ENCODE results near the gene APOBEC3G.
"Not testable (repeated sequence)": the region's sequence is repeated elsewhere in the genome, so short reads cannot be mapped to it uniquely, and the experiment has no call there.

The APOBEC3G gene

GRCh38 chr22:39077026-39077840 lies at the start of gene APOBEC3G:
TSS of gene APOBEC3G (plus strand) at chr22:39077275. CDS start at chr22:39077362, 87 bp downstream.
- not testable (repeated sequence) for DNase-seq

GRCh38 chr22:39027717-39028116 lies 49.4 kb upstream of the APOBEC3G start:
- no peak for DNase-seq

GRCh38 chr22:39028281-39028680 lies 48.8 kb upstream of the APOBEC3G start:
- no peak for DNase-seq

GRCh38 chr22:39029227-39029626 lies 47.8 kb upstream of the APOBEC3G start:
- no peak for DNase-seq

GRCh38 chr22:39030705-39031104 lies 46.4 kb upstream of the APOBEC3G start:
- DNase-seq = no peak

- DNase-seq = not testable (repeated sequence)
These were observed 45.4 kb upstream of the APOBEC3G start for GRCh38 chr22:39031434-39032295.

DNA sequence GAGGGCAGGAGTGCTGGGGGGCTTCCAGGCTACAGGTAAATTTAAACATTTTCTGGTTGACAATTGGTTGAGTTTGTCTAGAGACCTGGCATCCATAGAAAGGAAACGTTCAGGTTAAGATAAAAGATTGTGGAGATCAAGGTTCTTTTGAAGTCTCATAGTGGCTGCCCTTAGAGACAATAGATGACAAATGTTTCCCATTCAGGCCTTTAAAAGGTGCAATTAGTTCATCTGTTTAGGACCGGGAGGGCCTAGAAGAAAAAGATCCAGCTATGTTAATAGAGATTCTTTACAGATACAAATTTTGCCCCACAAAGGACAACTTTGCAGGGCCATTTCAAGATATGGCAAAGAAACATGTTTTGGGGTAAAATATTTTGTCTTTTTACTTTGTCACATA lies 40.0 kb upstream of the APOBEC3G start:
- DNase-seq = not testable (repeated sequence)

- no peak for DNase-seq
These were observed 37.6 kb upstream of the APOBEC3G start for GRCh38 chr22:39039306-39040126.

GRCh38 chr22:39040155-39040537 lies 36.9 kb upstream of the APOBEC3G start:
- DNase-seq = not testable (repeated sequence)

DNA sequence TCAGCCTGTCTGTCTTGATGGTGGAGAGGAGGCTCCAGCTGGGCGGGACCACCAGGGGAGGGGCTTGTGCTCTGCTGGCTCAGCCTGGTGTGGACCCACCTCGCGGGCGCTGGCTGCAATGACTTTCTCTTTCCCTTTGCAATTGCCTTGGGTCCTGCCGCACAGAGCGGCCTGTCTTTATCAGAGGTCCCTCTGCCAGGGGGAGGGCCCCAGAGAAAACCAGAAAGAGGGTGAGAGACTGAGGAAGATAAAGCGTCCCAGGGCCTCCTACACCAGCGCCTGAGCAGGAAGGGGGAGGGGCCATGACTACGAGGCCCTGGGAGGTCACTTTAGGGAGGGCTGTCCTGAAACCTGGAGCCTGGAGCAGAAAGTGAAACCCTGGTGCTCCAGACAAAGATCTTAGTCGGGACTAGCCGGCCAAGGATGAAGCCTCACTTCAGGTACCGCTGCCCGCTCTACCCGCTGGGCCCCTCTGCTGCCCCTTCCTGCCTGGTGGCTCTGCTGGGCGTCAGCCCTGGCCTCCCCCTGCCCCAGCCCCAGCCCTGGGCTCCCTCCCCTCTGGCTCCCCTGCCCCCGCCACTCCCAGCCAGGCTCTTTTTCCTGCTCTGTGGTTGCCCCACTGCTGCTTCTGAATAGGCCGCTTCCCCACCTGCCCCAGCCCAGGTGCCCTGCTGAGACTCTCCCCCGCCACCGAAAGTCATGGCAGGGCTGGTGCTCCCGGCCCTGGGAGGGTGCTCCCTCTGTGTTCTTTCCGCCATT lies 36.4 kb upstream of the APOBEC3G start, which contains the start of gene APOBEC3F:
Gene APOBEC3F (plus strand): TSS at position 327 of the 759 bp plus-strand sequence. CDS start 97 bp downstream, at position 424.
- peak; percentile 40 for DNase-seq

GRCh38 chr22:39041908-39042307 lies 35.2 kb upstream of the APOBEC3G start:
- no peak for DNase-seq

GRCh38 chr22:39043063-39043462 lies 34.0 kb upstream of the APOBEC3G start:
- DNase-seq = not testable (repeated sequence)

- not testable (repeated sequence) for DNase-seq
These were observed 31.9 kb upstream of the APOBEC3G start for GRCh38 chr22:39045136-39045535.

GRCh38 chr22:39049486-39049885 lies 27.6 kb upstream of the APOBEC3G start:
- not testable (repeated sequence) for DNase-seq

GRCh38 chr22:39051844-39052495 lies 25.1 kb upstream of the APOBEC3G start:
- DNase-seq = not testable (repeated sequence)

DNA sequence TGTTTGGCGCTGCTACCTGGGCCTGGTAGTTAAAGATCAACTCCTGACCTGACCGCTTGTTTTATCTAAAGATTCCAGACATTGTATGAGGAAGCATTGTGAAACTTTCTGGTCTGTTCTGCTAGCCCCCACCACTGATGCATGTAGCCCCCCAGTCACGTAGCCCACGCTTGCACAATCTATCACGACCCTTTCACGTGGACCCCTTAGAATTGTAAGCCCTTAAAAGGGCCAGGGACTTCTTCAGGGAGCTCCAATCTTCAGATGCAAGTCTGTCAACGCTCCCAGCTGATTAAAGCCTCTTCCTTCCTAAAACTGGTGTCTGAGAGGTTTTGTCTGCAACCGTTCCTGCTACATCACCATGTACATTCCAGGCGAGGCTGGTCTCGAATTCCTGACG lies 21.4 kb upstream of the APOBEC3G start:
- DNase-seq = no peak

DNA sequence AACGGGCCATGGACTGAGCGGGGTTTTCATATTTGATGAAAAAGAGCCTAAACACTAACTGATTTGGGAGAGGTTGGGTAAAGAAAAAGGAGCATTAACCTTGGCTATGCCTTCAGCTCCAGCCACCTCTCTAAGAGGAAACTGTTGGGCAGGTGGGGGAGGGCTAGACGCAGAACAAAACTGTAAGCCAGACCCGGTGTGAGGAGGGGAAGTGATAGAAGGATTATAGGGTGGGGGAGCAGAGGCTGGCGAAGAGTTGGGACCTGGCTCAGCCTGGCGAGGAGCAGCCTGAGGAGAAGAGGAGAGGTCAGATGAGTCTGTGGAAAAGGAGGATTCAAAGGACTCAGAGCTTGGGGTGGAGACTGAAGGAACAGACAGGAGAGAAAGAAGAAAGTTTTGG lies 15.8 kb upstream of the APOBEC3G start:
- DNase-seq = not testable (repeated sequence)

- not testable (repeated sequence) for DNase-seq
These were observed 15.1 kb upstream of the APOBEC3G start for GRCh38 chr22:39061951-39062350.

DNA sequence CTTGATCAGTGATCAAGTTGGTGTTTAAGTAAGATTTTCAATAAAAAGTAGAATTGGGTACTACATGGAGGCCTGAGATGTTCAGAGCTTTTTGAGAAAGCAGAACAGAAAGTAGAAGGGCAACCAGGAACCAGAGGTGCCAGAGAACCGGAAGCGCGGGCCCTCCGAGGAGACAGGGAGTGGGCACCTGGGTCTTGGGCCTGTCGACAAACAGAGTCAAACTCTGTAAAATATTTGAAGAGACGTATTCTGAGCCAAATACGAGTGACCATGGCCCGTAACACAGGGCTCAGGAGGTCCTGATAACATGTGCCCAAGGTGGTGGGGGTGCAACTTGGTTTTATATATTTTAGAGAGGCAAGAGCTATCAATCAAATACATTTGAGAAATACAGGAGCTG lies 13.2 kb upstream of the APOBEC3G start:
- not testable (repeated sequence) for DNase-seq

GRCh38 chr22:39066442-39067276 lies 10.4 kb upstream of the APOBEC3G start:
- DNase-seq = not testable (repeated sequence)
